RWPE2 (cell line): ENCODE measurements around the gene CLPTM1.

Experiments
- ATAC-seq: fragments of 200-7000 bp; cut with Tn5 transposase; 3 replicates; pipeline ENCODE4 v1.9.1; 2021; ENCODE audit warnings: low read depth
- DNase-seq: peaks from one replicate; pipeline ENCODE4 v3.0.0-alpha.2; 2020; ENCODE audit warnings: low spot score
- H3K27ac ChIP-seq: fragments of 450-650 bp; 2 replicates; pipeline ENCODE4 v1.5.1; 2017; ENCODE audit warnings: mild to moderate bottlenecking; ENCODE audit not compliant: poor library complexity, severe bottlenecking
- H3K27me3 ChIP-seq: fragments of 250-450 bp; sonication (Bioruptor Pico); 2 replicates; pipeline ENCODE4 v1.5.1; 2021; ENCODE audit warnings: mild to moderate bottlenecking, moderate library complexity; ENCODE audit not compliant: insufficient read depth, poor library complexity, severe bottlenecking
- H3K36me3 ChIP-seq: fragments of 250-450 bp; sonication (Bioruptor Pico); 2 replicates; pipeline ENCODE4 v1.5.1; 2020; ENCODE audit warnings: low read depth, mild to moderate bottlenecking, moderate library complexity
- H3K4me1 ChIP-seq: fragments of 250-450 bp; sonication (Bioruptor Pico); 2 replicates; pipeline ENCODE4 v1.5.1; 2021; ENCODE audit warnings: mild to moderate bottlenecking, moderate library complexity; ENCODE audit not compliant: insufficient read depth, poor library complexity, severe bottlenecking
- H3K4me3 ChIP-seq: fragments of 250-450 bp; sonication (Bioruptor Pico); 2 replicates; pipeline ENCODE4 v1.5.1; 2021; ENCODE audit warnings: mild to moderate bottlenecking, moderate library complexity; ENCODE audit not compliant: severe bottlenecking
- H3K9me3 ChIP-seq: fragments of 250-450 bp; sonication (Bioruptor Pico); 2 replicates; pipeline ENCODE4 v1.5.1; 2021; ENCODE audit warnings: mild to moderate bottlenecking, moderate library complexity; ENCODE audit not compliant: severe bottlenecking
- CTCF ChIP-seq: fragments of 450-650 bp; IDR thresholded peaks from one replicate; pipeline ENCODE4 v1.5.1; 2017; ENCODE audit warnings: mild to moderate bottlenecking, moderate library complexity; ENCODE audit not compliant: poor library complexity, severe bottlenecking

CLPTM1 gene

GRCh38 chr19:44954649-44955504 is at the start of gene CLPTM1:
CLPTM1 (plus strand) TSS chr19:44955380; CDS start chr19:44955396, 16 bp downstream.
- no peaks in the 10 kb centered on the region for H3K27me3 ChIP-seq
- H3K9me3 ChIP-seq = no peaks in the 10 kb centered on the region
- H3K4me3 ChIP-seq = peak within 1 kb of the TSS; percentile 85
- ATAC-seq (peak; percentile 89), DNase-seq (peak; percentile 96)
- 0 out of 2 replicates have a peak, but pooled peaks cover 3% of the 10 kb centered on the region for H3K36me3 ChIP-seq
- no peak for TF ChIP-seq CTCF
- H3K27ac ChIP-seq = peak within 1 kb of the TSS; percentile 69
- H3K4me1 ChIP-seq = peaks cover 7% of the 10 kb centered on the region

GRCh38 chr19:44905437-44906160 is 49.6 kb upstream of the CLPTM1 start, which contains the start of gene APOE:
APOE (plus strand) TSS chr19:44905796; CDS start chr19:44906625, 829 bp downstream.
- no peaks in the 10 kb centered on the region for H3K27me3 ChIP-seq
- H3K4me1 ChIP-seq = no peaks in the 10 kb centered on the region
- H3K36me3 ChIP-seq = peaks cover 22% of the 10 kb centered on the region
- DNase-seq (no peak), ATAC-seq (peak; percentile 37)
- TF ChIP-seq CTCF = no peak
- H3K9me3 ChIP-seq = no peaks in the 10 kb centered on the region
- no peak within 1 kb of the TSS for H3K27ac ChIP-seq
- H3K4me3 ChIP-seq = peak within 1 kb of the TSS; percentile 17

- DNase-seq (no peak), ATAC-seq (no peak)
- no peak for TF ChIP-seq CTCF
- no peak overlapping the region for H3K27ac ChIP-seq
- H3K27me3 ChIP-seq = no peaks in the 10 kb centered on the region
- H3K9me3 ChIP-seq = no peaks in the 10 kb centered on the region
- no peak overlapping the region for H3K4me3 ChIP-seq
- H3K4me1 ChIP-seq = no peaks in the 10 kb centered on the region
- peaks cover 5% of the 10 kb centered on the region for H3K36me3 ChIP-seq
Observed at GRCh38 chr19:44907613-44908012, 47.6 kb upstream of the CLPTM1 start.

- H3K36me3 ChIP-seq = no peaks in the 10 kb centered on the region
- H3K9me3 ChIP-seq = no peaks in the 10 kb centered on the region
- TF ChIP-seq CTCF = no peak
- no peak overlapping the region for H3K4me3 ChIP-seq
- H3K4me1 ChIP-seq = no peaks in the 10 kb centered on the region
- DNase-seq (no peak), ATAC-seq (no peak)
- no peaks in the 10 kb centered on the region for H3K27me3 ChIP-seq
- no peak overlapping the region for H3K27ac ChIP-seq
Observed at GRCh38 chr19:44908074-44908835, 46.9 kb upstream of the CLPTM1 start.
